Urinary bladder (tissue), 4 donors: ENCODE results near the gene SLC12A5. TPM values are rescaled to one million over a fixed set of nuclear protein-coding genes. Genes with fewer than 3 reads are reported as not detected.
"Not testable (repeated sequence)": the region's sequence is repeated elsewhere in the genome, so short reads cannot be mapped to it uniquely, and the experiment has no call there.

Experiments used
- DNase-seq: peaks from one replicate; pipeline ENCODE4 v3.0.0-alpha.2; 2015; ENCODE audit errors: extremely low spot score
- H3K27ac ChIP-seq: one replicate; pipeline ENCODE4 v1.5.1; 2013; ENCODE audit warnings: low read depth, mild to moderate bottlenecking, moderate library complexity
- H3K36me3 ChIP-seq: one replicate; pipeline ENCODE4 v1.6.1; 2013; ENCODE audit warnings: mild to moderate bottlenecking, moderate library complexity; ENCODE audit not compliant: insufficient read depth
- H3K4me1 ChIP-seq: one replicate; pipeline ENCODE4 v1.6.1; 2013; ENCODE audit warnings: mild to moderate bottlenecking, moderate library complexity; ENCODE audit not compliant: insufficient read depth
- H3K4me3 ChIP-seq: one replicate; pipeline ENCODE4 v1.5.1; 2013; ENCODE audit warnings: low read depth, low read length
- WGBS: extraction: QIAGEN DNeasy Blood & Tissue Kit; methylation state at CpG from one replicate; pipeline ENCODE4 v1.1.7; 2013; 5-methylcytosine and 5-hydroxymethylcytosine counted together
- polyA plus RNA-seq: library from polyadenylated mRNA; stranded (reverse); fragments of 200-250 nt; gene quantifications from one replicate; pipeline ENCODE4 v1.2.3, GENCODE V29; 2013
- total RNA-seq: library from RNA; depleted of rRNA; stranded (reverse); fragments of >200 nt; gene quantifications from one replicate; pipeline ENCODE4 v1.2.3, GENCODE V29; 2014
- donor health status: healthy with polysubstance abuse.
- donor health status: healthy.

SLC12A5 gene
- total and polyA plus RNA-seq, 2 donors: 0.69 to 1.5 TPM

DNA sequence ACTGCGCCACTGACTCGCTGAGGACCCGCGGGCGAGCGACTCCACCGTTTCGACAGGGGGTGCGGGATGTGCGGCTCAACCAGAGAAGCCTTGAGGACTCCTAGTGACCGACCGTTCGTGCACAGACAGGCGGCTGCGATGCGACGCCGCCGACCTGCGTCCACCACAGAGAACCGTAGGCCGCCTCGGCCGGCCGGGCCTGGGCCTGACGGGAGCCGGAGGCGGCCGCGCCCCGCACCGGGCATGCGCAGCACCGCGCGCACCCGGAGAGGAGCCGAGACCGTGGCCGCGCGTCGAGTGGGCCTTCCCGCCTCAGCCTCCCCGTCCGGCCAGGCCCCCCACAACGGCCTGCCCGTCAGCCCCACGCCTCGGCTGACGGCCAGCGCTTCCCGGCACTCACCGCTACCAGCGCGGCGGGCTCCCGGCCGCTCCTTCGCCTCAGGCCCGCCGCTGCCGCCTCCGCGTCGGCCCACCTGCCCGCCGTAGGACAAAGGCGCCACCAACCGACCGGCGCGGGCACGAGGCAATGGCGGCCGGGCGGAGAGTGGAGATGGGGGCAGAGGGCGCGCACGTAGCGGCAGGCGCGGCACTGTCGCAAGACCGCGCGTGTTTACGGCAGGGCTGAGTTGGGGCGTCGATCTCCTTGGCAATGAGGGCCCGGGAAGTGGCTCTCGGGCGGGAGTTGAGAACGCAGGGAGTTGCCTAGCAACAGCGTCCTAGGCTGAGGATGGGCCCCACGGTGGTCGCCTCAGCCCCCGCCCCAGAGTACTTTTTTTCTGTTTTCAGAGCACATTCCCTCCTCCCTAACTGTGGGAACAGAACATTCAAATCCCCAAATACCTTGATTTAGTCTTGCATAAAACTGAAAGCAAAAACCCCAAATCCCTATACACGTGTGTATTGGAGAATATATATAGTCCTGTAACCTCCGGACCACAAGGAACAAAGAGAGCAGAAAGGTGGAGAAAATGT, 60.7 kb downstream of the SLC12A5 start, which contains the start of gene NCOA5:
Gene NCOA5 (minus strand): TSS at position 546 of the 972 bp plus-strand sequence. CDS start 10,538 bp downstream, outside the sequence.
- WGBS: under 1% methylated on average over 100 of the region's 100 CpGs
- Histone ChIP-seq H3K4me1 (peaks cover 2% of the 10 kb centered on the region), H3K27ac (peak within 1 kb of the TSS; percentile 100), H3K4me3 (peak within 1 kb of the TSS; percentile 89), H3K36me3 (no peaks in the 10 kb centered on the region)
- DNase-seq: peak; percentile 84

- not testable (repeated sequence) for DNase-seq, H3K27ac ChIP-seq, H3K36me3 ChIP-seq, H3K4me1 ChIP-seq, H3K4me3 ChIP-seq
- WGBS: 95% methylated on average over 52 of the region's 52 CpGs
Observed at GRCh38 chr20:46091622-46092535, 62.9 kb downstream of the SLC12A5 start.

GRCh38 chr20:46093531-46093930, 64.5 kb downstream of the SLC12A5 start:
- no peak overlapping the region for H3K27ac ChIP-seq
- 70% methylated on average over 2 of the region's 2 CpGs for whole genome bisulfite sequencing

GRCh38 chr20:46099491-46100287, 70.7 kb downstream of the SLC12A5 start:
- no peaks in the 10 kb centered on the region for H3K4me1 ChIP-seq
- H3K27ac ChIP-seq: no peak overlapping the region
- no peaks in the 10 kb centered on the region for H3K36me3 ChIP-seq
- no peak overlapping the region for H3K4me3 ChIP-seq
- 32% methylated on average over 48 of the region's 48 CpGs for WGBS
- DNase-seq: no peak

More at GRCh38 chr20:46093531-46093930, 64.5 kb downstream of the SLC12A5 start:
- DNase-seq: no peak
- Histone ChIP-seq H3K4me1 (no peaks in the 10 kb centered on the region), H3K4me3 (no peak overlapping the region), H3K36me3 (no peaks in the 10 kb centered on the region)

DNA sequence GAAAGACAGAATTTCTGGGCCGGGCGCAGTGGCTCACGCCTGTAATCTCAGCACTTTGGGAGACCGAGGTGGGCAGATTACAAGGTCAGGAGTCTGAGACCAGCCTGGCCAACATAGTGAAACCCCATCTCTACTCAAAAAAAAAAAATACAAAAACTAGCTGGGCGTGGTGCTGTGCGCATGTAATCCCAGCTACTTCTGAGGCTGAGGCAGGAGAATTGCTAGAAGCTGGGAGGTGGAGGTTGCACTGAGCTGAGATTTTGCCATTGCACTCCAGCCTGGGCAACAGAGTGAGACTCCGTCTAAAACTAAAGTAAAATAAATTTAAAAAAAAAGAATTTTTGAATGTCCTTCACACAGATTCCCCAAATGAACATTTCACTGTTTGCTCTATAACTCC, 71.4 kb downstream of the SLC12A5 start:
- not testable (repeated sequence) for H3K4me1 ChIP-seq, H3K27ac ChIP-seq, DNase-seq, H3K36me3 ChIP-seq, H3K4me3 ChIP-seq
- 84% methylated on average over 7 of the region's 7 CpGs for WGBS

GRCh38 chr20:46100988-46101387, 72.0 kb downstream of the SLC12A5 start:
- no peak overlapping the region for H3K4me3 ChIP-seq
- H3K36me3 ChIP-seq: no peaks in the 10 kb centered on the region
- H3K27ac ChIP-seq: no peak overlapping the region
- DNase-seq: no peak
- H3K4me1 ChIP-seq: no peaks in the 10 kb centered on the region
- 81% methylated on average over 5 of the region's 5 CpGs for WGBS

- 80% methylated on average over 3 of the region's 3 CpGs for WGBS
- DNase-seq: no peak
- H3K27ac ChIP-seq: no peak overlapping the region
Observed at GRCh38 chr20:46101957-46102356, 72.9 kb downstream of the SLC12A5 start.

GRCh38 chr20:46102940-46103339, 73.9 kb downstream of the SLC12A5 start:
- 88% methylated on average over 3 of the region's 3 CpGs for WGBS

More at GRCh38 chr20:46101957-46102356, 72.9 kb downstream of the SLC12A5 start:
- H3K36me3 ChIP-seq: no peaks in the 10 kb centered on the region
- H3K4me3 ChIP-seq: no peak overlapping the region
- H3K4me1 ChIP-seq: no peaks in the 10 kb centered on the region

DNA sequence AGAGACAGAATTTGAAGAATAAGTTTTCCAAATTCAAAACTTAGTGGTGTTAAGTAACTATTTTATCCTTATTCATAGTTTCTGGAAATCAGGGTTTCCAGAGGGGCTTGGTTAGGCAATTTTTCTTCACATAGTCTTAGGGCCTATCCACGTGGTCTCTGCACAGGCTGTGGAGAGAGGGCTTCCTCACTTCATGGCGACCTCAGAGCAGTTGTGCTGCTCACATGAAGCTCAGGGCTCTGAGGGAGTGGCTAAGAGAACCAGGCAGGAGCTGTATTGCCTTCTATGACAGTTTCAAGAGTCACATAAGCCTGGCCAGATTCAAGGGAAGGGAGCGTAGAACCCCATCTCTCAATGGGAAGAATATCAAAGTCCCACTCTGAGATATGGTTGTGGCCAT, 75.2 kb downstream of the SLC12A5 start:
- no peaks in the 10 kb centered on the region for H3K36me3 ChIP-seq
- H3K4me3 ChIP-seq: no peak overlapping the region
- H3K4me1 ChIP-seq: no peaks in the 10 kb centered on the region
- DNase-seq: no peak
- 77% methylated on average over 3 of the region's 3 CpGs for WGBS
- no peak overlapping the region for H3K27ac ChIP-seq

More at GRCh38 chr20:46102940-46103339, 73.9 kb downstream of the SLC12A5 start:
- H3K36me3 ChIP-seq: no peaks in the 10 kb centered on the region
- H3K4me3 ChIP-seq: no peak overlapping the region
- no peak for DNase-seq
- H3K4me1 ChIP-seq: no peaks in the 10 kb centered on the region
- no peak overlapping the region for H3K27ac ChIP-seq

DNA sequence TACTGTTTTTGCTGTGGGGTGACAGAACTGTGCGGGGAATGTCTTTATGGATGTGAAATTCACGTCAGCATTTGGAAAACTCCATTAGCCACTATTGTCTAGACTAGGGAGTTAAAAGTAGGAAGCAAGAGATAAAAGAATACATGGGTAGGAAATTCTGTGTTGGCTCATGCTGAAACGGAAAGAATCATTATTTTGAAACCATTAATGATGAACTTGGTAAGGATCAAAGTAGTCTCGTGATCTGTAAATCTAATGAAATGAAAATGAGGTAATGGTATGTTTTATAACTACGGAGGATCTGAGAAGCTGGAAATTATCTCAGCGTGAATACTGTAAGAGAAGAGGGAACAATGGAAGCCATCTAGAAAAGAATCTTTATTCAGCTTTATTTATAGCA, 78.0 kb downstream of the SLC12A5 start:
- no peak for DNase-seq
- no peak overlapping the region for H3K27ac ChIP-seq
- H3K36me3 ChIP-seq: no peaks in the 10 kb centered on the region
- H3K4me1 ChIP-seq: no peaks in the 10 kb centered on the region
- WGBS: 66% methylated on average over 6 of the region's 6 CpGs
- no peak overlapping the region for H3K4me3 ChIP-seq

DNA sequence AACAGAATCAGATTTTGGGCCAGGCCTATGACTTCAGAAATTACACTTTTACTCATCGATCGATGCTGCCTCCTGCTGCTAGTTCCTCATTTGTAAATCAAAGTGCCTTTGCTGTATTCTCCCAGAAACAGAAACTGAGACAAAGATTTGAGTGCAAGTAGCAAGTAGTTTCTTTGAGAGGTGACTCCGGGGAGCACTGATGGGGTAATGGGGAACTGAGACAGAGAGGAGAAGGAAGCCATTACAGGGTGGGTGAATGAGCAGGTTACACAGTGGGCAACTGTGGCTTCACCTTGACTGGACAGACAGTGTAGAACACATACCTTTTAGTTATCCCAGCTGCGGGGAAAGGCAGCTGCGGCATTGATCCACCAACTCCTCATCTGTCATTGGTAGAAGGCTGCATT, 79.4 kb downstream of the SLC12A5 start:
- WGBS: 84% methylated on average over 5 of the region's 5 CpGs
- H3K27ac ChIP-seq: no peak overlapping the region
- H3K36me3 ChIP-seq: no peaks in the 10 kb centered on the region
- no peak for DNase-seq
- H3K4me3 ChIP-seq: no peak overlapping the region
- H3K4me1 ChIP-seq: no peaks in the 10 kb centered on the region

- no peaks in the 10 kb centered on the region for H3K4me1 ChIP-seq
- DNase-seq: no peak
- H3K36me3 ChIP-seq: no peaks in the 10 kb centered on the region
- no peak overlapping the region for H3K4me3 ChIP-seq
- WGBS: 84% methylated on average over 14 of the region's 14 CpGs
- H3K27ac ChIP-seq: no peak overlapping the region
Observed at GRCh38 chr20:46108976-46109375, 80.0 kb downstream of the SLC12A5 start.
